NT2/D1 (cell line): Measurements from ENCODE around the gene CACNA1C.
A peak's percentile ranks its signal among the peaks of the same experiment; 100 is the strongest.
"Not testable (repeated sequence)": the region's sequence is repeated elsewhere in the genome, so short reads cannot be mapped to it uniquely, and the experiment has no call there.

Experiments
- DNase-seq: peaks from one replicate; pipeline ENCODE4 v3.0.0-alpha.2; 2011; ENCODE audit warnings: low read depth, low spot score
- H3K27me3 ChIP-seq: 2 replicates; pipeline ENCODE4 v1.6.0; 2011; ENCODE audit warnings: mild to moderate bottlenecking; ENCODE audit not compliant: insufficient read length, insufficient read depth
- H3K36me3 ChIP-seq: 2 replicates; pipeline ENCODE4 v1.6.1; 2011; ENCODE audit warnings: mild to moderate bottlenecking, low read length, mixed read lengths; ENCODE audit not compliant: insufficient read depth, insufficient read length
- H3K4me1 ChIP-seq: 2 replicates; pipeline ENCODE4 v1.5.1; 2011; ENCODE audit not compliant: insufficient read depth, insufficient read length
- H3K4me3 ChIP-seq: 2 replicates; pipeline ENCODE4 v1.5.1; 2011; ENCODE audit warnings: low read depth; ENCODE audit not compliant: insufficient read length
- H3K9ac ChIP-seq: 2 replicates; pipeline ENCODE4 v1.6.0; 2011; ENCODE audit warnings: low read depth; ENCODE audit not compliant: insufficient read length
- H3K9me3 ChIP-seq: 2 replicates; pipeline ENCODE4 v1.5.1; 2011; ENCODE audit warnings: mild to moderate bottlenecking, low read length; ENCODE audit not compliant: insufficient read depth
- SUZ12 ChIP-seq: IDR thresholded peaks from 2 replicates; pipeline ENCODE4 v1.6.1; 2011; ENCODE audit not compliant: insufficient read length, insufficient read depth; ENCODE audit errors: extremely low read depth
- YY1 ChIP-seq: IDR thresholded peaks from 2 replicates; pipeline ENCODE4 v1.6.1; 2011; ENCODE audit not compliant: insufficient read length, insufficient read depth
- ZNF274 ChIP-seq: IDR thresholded peaks from 2 replicates; pipeline ENCODE4 v1.6.1; 2011; ENCODE audit warnings: mild to moderate bottlenecking, low read depth, low read length

CACNA1C gene

DNA sequence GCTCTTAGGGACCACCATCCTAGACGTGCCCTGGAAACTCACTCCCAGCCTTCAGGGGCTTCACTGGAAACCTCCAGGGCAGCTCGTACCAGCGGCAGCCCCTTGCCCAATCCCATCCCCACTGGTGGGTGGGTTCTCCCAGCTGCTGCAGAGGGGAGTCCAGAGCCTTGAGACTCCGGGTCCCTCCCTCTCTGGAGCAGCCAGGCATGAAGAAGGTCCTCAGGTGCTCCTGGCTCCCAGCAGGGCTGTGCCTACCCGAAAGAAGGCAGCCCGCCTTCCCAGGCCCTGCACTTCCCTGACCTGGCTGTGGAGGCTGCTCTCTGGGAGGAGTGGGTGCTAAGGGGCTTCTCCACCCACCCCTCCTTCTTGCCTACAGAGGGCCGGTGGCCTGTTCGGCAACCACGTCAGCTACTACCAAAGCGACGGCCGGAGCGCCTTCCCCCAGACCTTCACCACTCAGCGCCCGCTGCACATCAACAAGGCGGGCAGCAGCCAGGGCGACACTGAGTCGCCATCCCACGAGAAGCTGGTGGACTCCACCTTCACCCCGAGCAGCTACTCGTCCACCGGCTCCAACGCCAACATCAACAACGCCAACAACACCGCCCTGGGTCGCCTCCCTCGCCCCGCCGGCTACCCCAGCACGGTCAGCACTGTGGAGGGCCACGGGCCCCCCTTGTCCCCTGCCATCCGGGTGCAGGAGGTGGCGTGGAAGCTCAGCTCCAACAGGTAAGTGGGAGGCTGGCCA is 626.5 kb downstream of the CACNA1C start:
- no peaks in the 10 kb centered on the region for H3K36me3 ChIP-seq
- H3K9me3 ChIP-seq = no peaks in the 10 kb centered on the region
- no peak for TF ChIP-seq SUZ12
- H3K27me3 ChIP-seq = no peaks in the 10 kb centered on the region
- H3K9ac ChIP-seq = no peak overlapping the region
- peaks cover 25% of the 10 kb centered on the region for H3K4me1 ChIP-seq
- no peak for DNase-seq
- no peak overlapping the region for H3K4me3 ChIP-seq

DNA sequence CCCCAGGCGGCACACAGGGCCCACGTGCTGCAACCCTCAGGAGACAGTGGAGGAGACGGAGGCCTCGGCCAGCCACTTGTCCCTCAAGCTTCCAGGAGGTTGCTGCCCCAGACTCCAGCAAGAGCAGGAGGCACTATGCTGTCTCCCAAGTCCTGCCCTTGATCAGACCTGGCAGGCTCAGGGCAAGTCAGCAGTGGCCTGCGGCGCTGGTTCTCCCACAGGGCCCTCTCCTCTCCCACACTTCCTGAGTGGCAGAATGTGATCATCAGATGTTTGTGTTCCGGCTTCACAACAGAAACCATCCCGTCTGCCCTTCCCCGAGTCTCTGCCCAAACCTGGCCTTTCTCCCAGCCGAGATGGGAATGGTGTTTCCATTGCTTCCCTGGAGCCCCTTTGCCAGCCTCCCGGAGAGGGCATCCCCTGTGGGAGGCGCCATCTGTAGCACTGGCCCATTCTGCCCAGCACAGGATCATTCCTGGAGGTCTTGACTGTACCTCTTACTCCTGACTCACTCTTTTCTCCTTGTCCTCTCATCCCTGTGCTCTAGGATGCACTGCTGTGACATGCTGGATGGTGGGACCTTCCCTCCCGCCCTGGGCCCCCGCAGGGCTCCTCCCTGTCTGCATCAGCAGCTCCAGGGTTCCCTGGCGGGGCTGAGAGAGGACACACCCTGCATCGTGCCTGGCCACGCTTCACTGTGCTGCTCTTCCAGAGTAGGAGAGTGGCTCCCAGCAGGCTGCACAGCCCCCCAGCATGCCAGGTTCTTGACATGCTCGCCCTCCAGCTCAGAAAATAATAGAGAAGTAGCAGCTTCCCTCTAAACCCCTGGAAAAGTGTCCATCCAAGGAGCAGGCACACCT is 627.3 kb downstream of the CACNA1C start:
- TF ChIP-seq SUZ12 (no peak), ZNF274 (no peak), YY1 (no peak)
- no peak for DNase-seq

DNA sequence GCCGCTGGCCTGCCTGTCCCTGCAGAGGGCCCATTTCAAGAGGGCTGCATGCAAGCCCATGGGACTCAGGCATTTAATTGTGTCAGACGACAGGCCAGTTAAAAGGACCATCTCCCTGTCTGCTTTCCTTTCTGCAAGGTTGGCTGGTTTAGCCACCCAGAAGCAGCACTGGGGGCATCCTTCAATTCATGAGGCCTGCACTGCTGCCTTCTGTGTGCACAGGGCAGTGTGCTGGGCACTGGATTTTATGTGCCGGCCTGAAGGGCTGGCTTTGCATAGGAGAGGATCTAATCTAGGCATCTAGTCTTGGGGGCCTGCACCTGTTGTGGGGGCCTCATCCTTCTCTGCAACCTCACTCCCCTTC is 627.9 kb downstream of the CACNA1C start:
- no peak for DNase-seq
- H3K4me1 ChIP-seq = peaks cover 26% of the 10 kb centered on the region
- H3K9ac ChIP-seq = no peak overlapping the region
- TF ChIP-seq ZNF274 (no peak), YY1 (no peak)
- H3K27me3 ChIP-seq = no peaks in the 10 kb centered on the region
- no peaks in the 10 kb centered on the region for H3K9me3 ChIP-seq
- H3K4me3 ChIP-seq = no peak overlapping the region
- H3K36me3 ChIP-seq = no peaks in the 10 kb centered on the region

More for the DNA sequence above, 627.3 kb downstream of the CACNA1C start:
- Histone ChIP-seq H3K9ac (no peak overlapping the region), H3K4me1 (peaks cover 26% of the 10 kb centered on the region), H3K9me3 (no peaks in the 10 kb centered on the region), H3K27me3 (no peaks in the 10 kb centered on the region), H3K4me3 (no peak overlapping the region), H3K36me3 (no peaks in the 10 kb centered on the region)

DNA sequence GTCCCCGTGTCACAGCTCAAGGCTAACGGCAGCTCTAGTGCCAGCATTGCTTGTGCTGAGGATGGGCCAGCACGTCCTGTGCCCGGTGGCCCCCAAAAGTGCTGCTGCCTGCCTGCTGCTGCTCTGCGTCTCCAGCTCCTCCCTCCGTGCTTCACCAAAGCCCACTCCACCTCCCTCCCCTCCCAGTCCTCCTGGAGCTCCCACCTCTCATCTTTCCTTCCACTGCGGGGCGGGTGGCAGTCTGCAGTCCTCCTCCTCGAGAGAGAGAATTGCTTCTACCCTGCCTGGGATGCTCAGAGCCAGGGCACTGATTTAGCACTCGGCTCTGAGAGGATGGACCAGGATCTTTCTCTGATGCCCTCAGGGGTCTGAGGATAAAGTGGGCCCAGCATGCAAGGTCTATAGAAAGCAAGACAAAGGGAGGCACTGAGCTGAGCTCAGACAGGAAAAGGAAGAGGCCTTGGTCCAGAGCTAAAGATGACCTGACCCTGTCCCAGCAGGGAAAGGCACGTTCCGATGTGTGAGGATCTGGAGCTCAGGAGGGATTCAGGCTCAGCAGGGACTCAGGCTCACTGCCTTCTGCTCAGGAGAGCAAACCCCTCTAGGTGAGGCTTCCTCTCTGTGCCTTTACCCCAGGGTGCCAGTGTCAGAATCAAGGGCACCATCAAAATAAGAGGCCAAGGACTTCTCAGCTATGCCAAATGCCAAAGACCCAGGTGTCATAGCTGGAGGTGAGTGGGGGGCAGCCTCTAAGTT is 628.8 kb downstream of the CACNA1C start:
- no peak overlapping the region for H3K4me3 ChIP-seq
- no peaks in the 10 kb centered on the region for H3K9me3 ChIP-seq
- TF ChIP-seq YY1 (no peak), ZNF274 (no peak), SUZ12 (no peak)
- H3K36me3 ChIP-seq = no peaks in the 10 kb centered on the region
- peaks cover 26% of the 10 kb centered on the region for H3K4me1 ChIP-seq
- no peak for DNase-seq
- peak overlapping the region; percentile 24 for H3K9ac ChIP-seq
- H3K27me3 ChIP-seq = no peaks in the 10 kb centered on the region

DNA sequence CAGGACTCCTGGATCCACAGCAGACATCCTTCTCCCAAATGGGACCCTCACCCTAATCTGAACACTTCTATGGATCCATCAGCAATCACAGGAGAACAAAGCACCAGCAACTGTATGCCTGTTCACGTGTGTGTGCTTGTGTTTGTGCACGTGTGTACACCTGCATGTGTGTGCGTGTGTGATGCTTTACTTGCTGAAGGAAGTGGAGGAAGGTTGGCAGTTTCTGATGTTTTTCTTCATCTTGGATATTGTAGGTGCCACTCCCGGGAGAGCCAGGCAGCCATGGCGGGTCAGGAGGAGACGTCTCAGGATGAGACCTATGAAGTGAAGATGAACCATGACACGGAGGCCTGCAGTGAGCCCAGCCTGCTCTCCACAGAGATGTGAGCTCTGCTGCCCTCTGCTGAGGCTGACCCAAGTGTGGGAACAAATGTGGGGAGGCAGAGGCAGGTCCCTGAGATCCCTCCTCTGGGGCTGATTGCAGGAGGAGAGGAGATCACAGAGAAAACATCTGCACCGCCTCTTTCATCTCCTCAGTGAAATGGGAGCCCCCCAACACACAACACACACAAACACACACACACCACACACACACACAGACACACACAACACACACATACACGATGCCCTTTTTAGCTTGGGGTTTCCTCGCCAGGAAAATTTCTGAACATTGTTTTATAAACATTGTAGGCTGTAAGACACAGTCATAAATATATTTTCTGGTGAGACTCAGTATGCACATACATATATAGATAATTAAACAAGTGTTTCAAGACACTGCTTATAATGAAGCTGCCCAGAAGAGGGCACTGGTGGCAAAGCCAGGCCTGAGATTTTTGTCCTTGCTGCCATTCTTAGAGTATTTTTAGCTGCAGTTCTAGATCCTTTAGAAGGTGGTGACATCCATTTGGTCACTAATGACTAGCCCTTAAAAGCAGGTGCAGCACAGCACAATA is 629.8 kb downstream of the CACNA1C start:
- TF ChIP-seq ZNF274 = no peak
- TF ChIP-seq YY1 = no peak
- TF ChIP-seq SUZ12 = no peak
- Histone ChIP-seq H3K4me1 (peaks cover 26% of the 10 kb centered on the region), H3K9me3 (no peaks in the 10 kb centered on the region), H3K4me3 (no peak overlapping the region), H3K9ac (peak overlapping the region; percentile 24), H3K36me3 (no peaks in the 10 kb centered on the region), H3K27me3 (no peaks in the 10 kb centered on the region)
- peak; percentile 77 for DNase-seq

DNA sequence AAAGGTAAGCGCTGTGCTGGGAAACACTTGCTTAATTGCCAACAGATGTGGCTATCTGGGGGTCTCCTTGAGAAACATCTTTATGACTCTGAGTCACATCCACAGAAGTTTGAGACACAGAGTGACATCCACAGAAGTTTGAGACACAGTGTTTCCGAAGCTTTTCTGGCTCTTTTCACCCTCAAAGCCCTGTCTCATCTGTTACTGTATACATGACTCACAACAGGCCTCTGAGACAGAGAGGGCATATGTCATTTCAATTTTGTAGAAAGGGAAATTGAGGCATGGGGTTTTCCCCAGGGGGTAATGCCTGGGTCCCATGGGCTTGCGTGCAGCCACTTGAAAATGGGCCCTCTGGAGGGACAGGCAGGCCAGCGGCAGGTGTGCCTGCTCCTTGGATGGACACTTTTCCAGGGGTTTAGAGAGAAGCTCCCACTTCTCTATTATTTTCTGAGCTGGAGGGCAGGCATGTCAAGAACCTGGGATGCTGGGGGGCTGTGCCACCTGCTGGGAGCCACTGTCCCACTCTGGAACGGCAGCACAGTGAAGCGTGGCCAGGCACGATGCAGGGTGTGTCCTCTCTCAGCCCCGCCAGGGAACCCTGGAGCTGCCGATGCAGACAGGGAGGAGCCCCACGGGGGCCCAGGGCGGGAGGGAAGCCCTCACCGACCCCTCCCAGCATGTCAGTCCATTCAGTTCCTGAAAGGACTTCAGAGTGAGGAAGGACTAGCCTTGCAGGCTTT is 630.7 kb downstream of the CACNA1C start:
- H3K9me3 ChIP-seq = no peaks in the 10 kb centered on the region
- no peaks in the 10 kb centered on the region for H3K27me3 ChIP-seq
- no peak for DNase-seq
- peaks cover 33% of the 10 kb centered on the region for H3K4me1 ChIP-seq
- TF ChIP-seq SUZ12 = no peak
- TF ChIP-seq ZNF274 = no peak
- no peak for TF ChIP-seq YY1
- H3K36me3 ChIP-seq = no peaks in the 10 kb centered on the region
- H3K9ac ChIP-seq = peak overlapping the region; percentile 13
- no peak overlapping the region for H3K4me3 ChIP-seq

DNA sequence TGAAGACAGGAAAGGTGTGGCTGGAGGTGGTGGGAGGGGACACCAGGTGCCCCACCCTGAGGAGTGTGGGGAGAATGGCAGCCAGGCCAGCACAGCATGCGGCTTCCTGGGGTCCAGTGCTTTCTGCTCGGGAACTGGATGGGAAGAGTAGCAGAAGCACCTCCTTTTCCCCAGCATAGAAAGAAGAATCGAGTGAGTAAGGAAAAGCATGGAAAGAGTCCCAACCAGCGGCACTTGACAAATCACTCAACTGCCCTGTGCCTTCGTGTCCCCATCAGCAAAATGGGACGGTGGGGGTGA is 631.2 kb downstream of the CACNA1C start:
- H3K4me3 ChIP-seq, H3K9ac ChIP-seq, H3K9me3 ChIP-seq, H3K36me3 ChIP-seq, DNase-seq, H3K27me3 ChIP-seq: not testable (repeated sequence)
- H3K4me1 ChIP-seq = peaks cover 33% of the 10 kb centered on the region

DNA sequence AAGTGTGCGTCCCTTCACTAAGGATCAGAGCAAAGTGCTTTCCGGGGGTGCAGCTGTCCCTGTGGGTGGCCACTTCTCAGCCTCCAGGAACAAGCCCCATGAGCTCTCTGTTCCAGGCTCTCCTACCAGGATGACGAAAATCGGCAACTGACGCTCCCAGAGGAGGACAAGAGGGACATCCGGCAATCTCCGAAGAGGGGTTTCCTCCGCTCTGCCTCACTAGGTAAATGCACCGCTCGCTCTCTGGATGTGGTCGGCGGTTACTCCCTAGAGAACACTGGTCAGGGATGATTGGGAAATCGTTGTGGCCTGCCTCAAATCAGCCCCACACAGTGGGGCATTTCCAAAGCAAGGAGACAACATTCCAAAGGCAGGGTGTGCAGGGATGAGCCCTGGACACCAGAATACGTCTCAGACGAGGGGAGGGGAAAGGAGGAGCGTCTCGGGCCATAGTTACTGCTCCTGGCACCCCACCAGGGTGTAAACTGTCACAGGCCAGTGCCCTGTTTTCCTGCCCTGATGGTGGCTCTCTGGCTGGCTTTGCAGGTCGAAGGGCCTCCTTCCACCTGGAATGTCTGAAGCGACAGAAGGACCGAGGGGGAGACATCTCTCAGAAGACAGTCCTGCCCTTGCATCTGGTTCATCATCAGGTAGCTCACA is 633.0 kb downstream of the CACNA1C start:
- not testable (repeated sequence) for H3K36me3 ChIP-seq, DNase-seq, H3K4me3 ChIP-seq, H3K9ac ChIP-seq, H3K9me3 ChIP-seq
- H3K27me3 ChIP-seq = peaks cover 16% of the 10 kb centered on the region
- peaks cover 36% of the 10 kb centered on the region for H3K4me1 ChIP-seq
